ENCODE data around the gene ZEB1.

GRCh38 chr10:31528831-31529230 lies 209.8 kb downstream of the ZEB1 start:
- TF ChIP-seq EHMT2 (IDR thresholded peaks at IDR 0.05) = no peak
- no peak for TF ChIP-seq MAFF (IDR thresholded peaks at IDR 0.05; ENCODE audit: low read length)
- no peak for TF ChIP-seq ZBTB33 (CRISPR knock-in tag; IDR thresholded peaks at IDR 0.05)
- no peak for TF ChIP-seq ESRRA (IDR thresholded peaks at IDR 0.05; ENCODE audit: borderline replicate concordance, low read depth)
- no peak for TF ChIP-seq SMC3 (conservative IDR thresholded peaks at IDR 0.05; ENCODE audit: insufficient read depth, low read depth, low read length)
- no peak for TF ChIP-seq NFIC (IDR thresholded peaks at IDR 0.05)
- no peak for TF ChIP-seq ZNF224 (CRISPR knock-in tag; IDR thresholded peaks at IDR 0.05)
